Type B pancreatic cell (in vitro differentiated cells): Measurements from ENCODE around the gene MAU2. TPM values are rescaled to one million over a fixed set of nuclear protein-coding genes. Genes with fewer than 3 reads are reported as not detected.
"Not testable (repeated sequence)": the region's sequence is repeated elsewhere in the genome, so short reads cannot be mapped to it uniquely, and the experiment has no call there.

Experiments used
- DNase-seq: peaks from one replicate; pipeline ENCODE4 v3.0.0; 2021; ENCODE audit warnings: mixed read lengths; ENCODE audit not compliant: unreplicated experiment; ENCODE audit errors: extremely low spot score
- H3K27ac Mint-ChIP-seq: 2 replicates; pipeline ENCODE4 v1.8.0; 2021; ENCODE audit warnings: mild to moderate bottlenecking, mixed read lengths
- H3K27me3 Mint-ChIP-seq: 2 replicates; pipeline ENCODE4 v1.8.0; 2021; ENCODE audit warnings: mixed read lengths
- H3K36me3 Mint-ChIP-seq: 2 replicates; pipeline ENCODE4 v1.8.0; 2021; ENCODE audit warnings: mixed read lengths
- H3K4me1 Mint-ChIP-seq: one replicate; pipeline ENCODE4 v1.8.0; 2021; ENCODE audit warnings: mixed read lengths; ENCODE audit not compliant: unreplicated experiment
- H3K4me3 Mint-ChIP-seq: 2 replicates; pipeline ENCODE4 v1.8.0; 2021; ENCODE audit warnings: mild to moderate bottlenecking, mixed read lengths
- H3K9me3 Mint-ChIP-seq: 2 replicates; pipeline ENCODE4 v1.8.0; 2021; ENCODE audit warnings: mixed read lengths
- CTCF ChIP-seq: fragments of 200-600 bp; sonication (generic); conservative IDR thresholded peaks from 2 replicates; pipeline ENCODE4 v1.5.0; 2021; ENCODE audit warnings: antibody characterized with exemption, mild to moderate bottlenecking
- total RNA-seq: library from RNA; stranded (reverse); gene quantifications from 2 replicates; pipeline ENCODE4 v1.2.1, GENCODE V29; 2021; ENCODE audit warnings: low replicate concordance

MAU2 gene
- total RNA-seq, 1 donor from 2014 or later = 83.3 TPM

DNA sequence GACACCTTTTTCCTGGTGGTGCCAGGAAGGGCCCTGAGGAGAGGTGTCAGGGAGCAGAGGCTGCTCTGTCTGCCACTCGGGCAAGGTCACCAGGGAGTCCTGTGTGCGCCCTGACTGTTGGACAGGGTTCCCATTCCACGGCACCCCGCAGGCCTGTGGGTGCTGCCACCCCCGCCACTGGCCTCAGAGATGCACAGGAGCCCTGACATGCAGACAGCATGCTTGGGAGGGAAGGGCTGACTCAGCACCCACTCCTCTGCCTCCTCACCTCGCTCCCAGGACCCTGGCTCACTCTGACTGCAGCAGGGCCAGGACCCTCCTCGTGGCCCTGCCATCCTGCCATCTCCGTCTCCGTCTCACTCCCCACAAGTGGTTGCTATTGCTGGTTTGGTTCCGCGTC is 25.3 kb downstream of the MAU2 start:
- Mint-ChIP-seq H3K36me3 (peaks cover 3% of the 10 kb centered on the region), H3K27ac (no peak overlapping the region), H3K4me1 (no peaks in the 10 kb centered on the region), H3K27me3 (no peaks in the 10 kb centered on the region), H3K4me3 (no peak overlapping the region), H3K9me3 (no peaks in the 10 kb centered on the region)
- TF ChIP-seq CTCF = no peak
- no peak for DNase-seq

- Mint-ChIP-seq H3K4me3 (no peak overlapping the region), H3K36me3 (peaks cover 7% of the 10 kb centered on the region), H3K27ac (no peak overlapping the region), H3K27me3 (no peaks in the 10 kb centered on the region), H3K9me3 (no peaks in the 10 kb centered on the region), H3K4me1 (no peaks in the 10 kb centered on the region)
- DNase-seq = no peak
- no peak for TF ChIP-seq CTCF
Measured at GRCh38 chr19:19347401-19348110, 26.9 kb downstream of the MAU2 start.

DNA sequence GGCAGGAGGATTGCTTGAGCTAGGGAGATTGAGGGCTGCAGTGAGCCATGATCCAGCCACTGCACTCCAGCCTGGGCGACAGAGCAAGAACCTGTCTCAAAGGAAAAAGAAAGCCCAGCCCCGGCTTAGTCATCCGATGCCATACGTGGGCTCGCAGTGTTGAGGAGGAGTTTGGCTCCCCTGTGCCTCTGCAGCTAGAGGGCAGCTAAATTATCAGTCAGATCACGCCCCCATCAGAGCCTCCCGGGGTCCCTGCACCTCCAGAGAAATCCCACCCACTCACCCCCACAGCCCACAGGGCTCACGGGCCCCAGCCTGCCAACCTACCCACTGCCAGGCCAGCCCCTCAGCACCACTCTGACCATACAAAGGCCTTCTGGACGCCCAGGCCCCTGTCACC is 27.6 kb downstream of the MAU2 start:
- H3K4me3 Mint-ChIP-seq = no peak overlapping the region
- H3K9me3 Mint-ChIP-seq = no peaks in the 10 kb centered on the region
- no peak for TF ChIP-seq CTCF
- no peaks in the 10 kb centered on the region for H3K27me3 Mint-ChIP-seq
- no peaks in the 10 kb centered on the region for H3K4me1 Mint-ChIP-seq
- DNase-seq = no peak
- no peak overlapping the region for H3K27ac Mint-ChIP-seq
- peaks cover 7% of the 10 kb centered on the region for H3K36me3 Mint-ChIP-seq

DNA sequence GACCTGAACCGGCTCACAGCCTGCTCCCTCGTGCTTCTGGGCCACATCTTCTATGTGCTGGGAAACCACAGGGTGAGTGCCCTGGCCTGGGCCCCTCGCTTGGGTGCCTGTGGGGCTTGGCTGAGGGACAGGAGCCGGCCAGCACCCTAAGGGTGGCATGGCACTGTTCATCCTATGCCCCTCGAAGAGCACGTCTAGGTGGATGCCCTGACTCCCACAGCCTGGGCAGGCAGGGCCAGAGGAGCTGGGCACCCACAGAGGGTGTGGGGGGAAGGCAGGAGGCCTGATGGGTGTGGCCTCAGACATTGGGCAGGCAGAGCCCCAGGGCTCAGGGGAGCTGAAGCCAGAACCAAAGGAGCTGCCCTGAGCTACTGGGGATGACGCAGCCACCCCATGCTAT is 28.7 kb downstream of the MAU2 start:
- no peak overlapping the region for H3K27ac Mint-ChIP-seq
- DNase-seq = no peak
- peaks cover 7% of the 10 kb centered on the region for H3K36me3 Mint-ChIP-seq
- no peaks in the 10 kb centered on the region for H3K27me3 Mint-ChIP-seq
- no peak for TF ChIP-seq CTCF
- H3K4me3 Mint-ChIP-seq = no peak overlapping the region
- H3K9me3 Mint-ChIP-seq = no peaks in the 10 kb centered on the region
- H3K4me1 Mint-ChIP-seq = no peaks in the 10 kb centered on the region

- H3K27me3 Mint-ChIP-seq, H3K36me3 Mint-ChIP-seq, H3K4me3 Mint-ChIP-seq, DNase-seq, H3K9me3 Mint-ChIP-seq, H3K27ac Mint-ChIP-seq, H3K4me1 Mint-ChIP-seq: not testable (repeated sequence)
Measured at GRCh38 chr19:19350756-19351155, 30.1 kb downstream of the MAU2 start.

- Mint-ChIP-seq H3K4me3 (no peak overlapping the region), H3K9me3 (no peaks in the 10 kb centered on the region), H3K36me3 (peaks cover 7% of the 10 kb centered on the region), H3K27me3 (no peaks in the 10 kb centered on the region), H3K27ac (no peak overlapping the region), H3K4me1 (no peaks in the 10 kb centered on the region)
- DNase-seq = no peak
- TF ChIP-seq CTCF = no peak
Measured at GRCh38 chr19:19352823-19353222, 32.2 kb downstream of the MAU2 start.
